GM12873 (cell line): ENCODE measurements around the gene MROH8.

Source experiments
- CTCF ChIP-seq: IDR thresholded peaks from 2 replicates; pipeline ENCODE4 v1.5.1; 2012; ENCODE audit warnings: low read depth, mild to moderate bottlenecking, moderate library complexity, low read length, control low read depth; ENCODE audit not compliant: insufficient read depth; ENCODE audit errors: missing control alignments

MROH8 gene

GRCh38 chr20:37198932-37199660 is 19.7 kb upstream of the MROH8 start:
- TF ChIP-seq CTCF = no peak

GRCh38 chr20:37194621-37195417 is 15.5 kb upstream of the MROH8 start:
- TF ChIP-seq CTCF = peak; percentile 1

GRCh38 chr20:37193821-37194220 is 14.5 kb upstream of the MROH8 start:
- no peak for TF ChIP-seq CTCF

- no peak for TF ChIP-seq CTCF
Observed at GRCh38 chr20:37193226-37193625, 13.9 kb upstream of the MROH8 start.

GRCh38 chr20:37192137-37192854 is 12.9 kb upstream of the MROH8 start:
- TF ChIP-seq CTCF = peak; percentile 99

GRCh38 chr20:37190354-37191112 is 11.2 kb upstream of the MROH8 start:
- no peak for TF ChIP-seq CTCF
